ENCODE measurements around the gene POLA2. TPM values are rescaled to one million over a fixed set of nuclear protein-coding genes. Genes with fewer than 3 reads are reported as not detected.
"Not testable (repeated sequence)": the region's sequence is repeated elsewhere in the genome, so short reads cannot be mapped to it uniquely, and the experiment has no call there.

Gene POLA2
- polyA plus RNA-seq, 4 donors, result 22.0 to 34.0 (median 30.9) TPM

DNA sequence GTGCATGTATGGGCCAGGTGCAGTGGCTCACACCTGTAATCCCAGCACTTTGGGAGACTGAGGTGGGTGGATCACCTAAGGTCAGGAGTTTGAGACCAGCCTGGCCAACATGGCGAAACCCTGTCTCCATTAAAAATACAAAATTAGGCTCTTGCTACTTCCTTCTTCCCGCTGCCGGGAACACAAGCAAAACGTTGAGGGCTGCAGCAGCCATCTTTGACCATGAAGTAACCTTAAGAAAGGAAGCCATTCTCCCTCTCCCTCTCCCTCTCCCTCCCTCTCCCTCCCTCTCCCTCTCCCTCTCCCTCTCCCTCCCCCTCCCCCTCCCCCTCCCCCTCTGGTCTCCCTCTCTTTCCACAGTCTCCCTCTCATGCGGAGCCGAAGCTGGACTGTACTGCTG lies 23.5 kb upstream of the POLA2 start:
- not testable (repeated sequence) for DNase-seq (ENCODE audit: low read depth in 4 of 4, low spot score in 2 of 4)

DNA sequence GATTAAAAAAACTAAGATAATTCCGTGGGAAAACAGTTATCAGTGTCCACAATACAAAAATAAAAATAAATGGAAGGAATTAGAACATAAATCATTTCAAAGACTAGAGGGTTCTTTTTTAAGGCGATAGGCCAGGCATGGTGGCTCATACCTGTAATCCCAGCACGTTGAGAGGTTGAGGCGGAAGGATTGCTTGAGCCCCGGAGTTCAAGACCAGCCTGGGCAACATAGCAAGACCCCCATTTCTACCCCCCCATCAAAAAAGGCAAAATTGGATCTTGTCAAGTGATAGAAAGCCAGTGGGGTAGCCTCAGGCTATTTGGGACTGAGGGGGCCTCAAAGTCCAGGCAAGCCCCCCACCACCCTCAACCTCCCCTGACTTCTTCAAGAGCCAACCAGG lies 20.6 kb upstream of the POLA2 start:
- DNase-seq (ENCODE audit: low read depth in 4 of 4, low spot score in 2 of 4), result no peak

DNA sequence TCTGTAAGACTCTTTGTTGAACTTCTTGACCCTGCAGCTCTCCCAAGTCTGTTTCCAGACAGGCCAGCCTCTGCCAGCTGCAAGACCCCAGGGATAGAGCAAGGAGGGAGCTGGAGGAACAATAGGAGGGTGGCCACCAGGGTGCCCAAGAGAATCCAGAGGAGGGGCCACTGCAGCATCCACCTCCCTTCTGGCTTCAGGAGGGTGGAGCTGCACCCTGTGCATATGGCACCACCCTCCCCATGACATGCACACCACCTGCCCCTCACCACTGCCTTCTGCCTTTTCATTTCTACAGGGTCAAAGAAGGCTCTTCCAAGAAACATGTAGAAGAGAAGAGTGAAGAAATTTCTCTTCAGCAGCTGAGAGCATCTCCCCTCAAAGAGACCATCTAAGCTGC lies 20.1 kb upstream of the POLA2 start:
- no peak for DNase-seq (ENCODE audit: low read depth in 4 of 4, low spot score in 2 of 4)

DNA sequence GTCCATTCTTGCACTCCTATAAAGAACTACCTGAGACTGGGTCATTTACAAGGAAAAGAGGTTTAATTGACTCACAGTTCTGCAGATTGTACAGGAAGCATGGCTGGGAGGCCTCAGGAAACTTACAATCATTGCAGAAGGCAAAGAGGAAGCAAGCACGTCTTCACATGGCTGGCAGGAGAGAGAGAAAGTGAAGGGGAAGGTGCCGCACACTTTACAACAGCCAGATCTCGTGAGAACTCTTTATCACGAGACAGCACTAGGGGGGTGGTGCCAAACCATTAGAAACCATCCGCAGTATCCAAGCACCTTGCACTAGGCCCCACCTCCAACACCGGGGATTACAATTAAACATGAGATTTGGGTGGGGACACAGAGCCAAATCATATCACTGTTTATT lies 19.4 kb upstream of the POLA2 start:
- no peak for DNase-seq (ENCODE audit: low read depth in 4 of 4, low spot score in 2 of 4)

DNA sequence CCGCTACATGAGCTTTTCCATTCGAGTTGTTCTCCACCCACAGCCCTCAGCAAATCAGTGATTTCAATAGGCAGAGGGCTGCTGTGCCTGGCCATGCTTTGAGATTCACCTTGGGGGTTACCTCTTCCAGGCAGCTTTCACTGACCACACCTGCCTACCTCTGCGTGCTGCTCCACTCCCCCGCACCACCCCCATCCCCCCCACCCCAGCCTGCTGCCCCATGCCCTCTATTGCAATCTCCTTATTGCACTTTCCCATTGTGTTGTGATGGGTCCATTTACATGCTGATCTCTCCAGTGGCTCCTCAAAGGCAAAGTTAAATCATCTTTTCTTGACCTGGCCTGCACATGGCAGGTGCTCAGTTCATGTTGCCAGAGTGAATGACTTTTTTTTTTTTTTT lies 18.0 kb upstream of the POLA2 start:
- no peak for DNase-seq (ENCODE audit: low read depth in 4 of 4, low spot score in 2 of 4)

DNA sequence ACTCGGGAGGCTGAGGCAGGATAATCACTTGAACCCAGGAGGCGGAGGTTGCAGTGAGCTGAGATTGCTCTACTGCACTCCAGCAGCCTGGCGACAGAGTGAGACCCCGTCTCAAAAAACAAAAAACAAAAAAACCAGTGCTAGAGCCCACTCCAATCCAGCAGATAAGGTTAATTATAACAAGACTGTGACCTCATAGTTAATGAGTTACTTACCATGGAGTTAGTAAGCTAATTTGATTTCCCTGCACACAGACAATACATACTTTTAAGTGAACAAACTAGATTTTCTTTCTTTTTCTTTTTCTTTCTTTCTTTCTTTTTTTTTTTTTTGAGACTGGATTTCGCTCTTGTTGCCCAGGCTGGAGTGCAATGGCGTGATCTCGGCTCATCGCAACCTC lies 16.7 kb upstream of the POLA2 start:
- not testable (repeated sequence) for DNase-seq (ENCODE audit: low read depth in 4 of 4, low spot score in 2 of 4)

DNA sequence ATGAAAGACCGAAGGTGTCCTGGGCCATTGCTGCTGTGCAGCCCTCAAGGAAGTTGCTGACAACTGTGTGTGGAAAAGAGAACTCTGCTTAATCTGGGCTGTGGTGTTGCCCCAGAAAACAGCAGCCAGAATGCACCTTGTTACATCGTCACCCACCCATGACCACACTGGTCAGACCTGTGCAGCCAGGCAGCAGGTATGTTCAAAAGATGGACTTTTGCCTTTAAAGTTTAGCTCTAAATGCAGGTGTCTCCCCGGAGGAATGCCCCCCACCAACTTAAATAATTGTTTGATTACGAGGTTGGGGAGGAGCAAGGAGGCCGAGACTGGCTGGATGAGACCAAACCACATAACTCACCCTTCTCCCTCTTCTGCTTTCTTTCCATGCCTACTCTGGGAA lies 15.3 kb upstream of the POLA2 start:
- peak in 1 of 4 donors; percentile 18 for DNase-seq (ENCODE audit: low read depth in 4 of 4, low spot score in 2 of 4)

DNA sequence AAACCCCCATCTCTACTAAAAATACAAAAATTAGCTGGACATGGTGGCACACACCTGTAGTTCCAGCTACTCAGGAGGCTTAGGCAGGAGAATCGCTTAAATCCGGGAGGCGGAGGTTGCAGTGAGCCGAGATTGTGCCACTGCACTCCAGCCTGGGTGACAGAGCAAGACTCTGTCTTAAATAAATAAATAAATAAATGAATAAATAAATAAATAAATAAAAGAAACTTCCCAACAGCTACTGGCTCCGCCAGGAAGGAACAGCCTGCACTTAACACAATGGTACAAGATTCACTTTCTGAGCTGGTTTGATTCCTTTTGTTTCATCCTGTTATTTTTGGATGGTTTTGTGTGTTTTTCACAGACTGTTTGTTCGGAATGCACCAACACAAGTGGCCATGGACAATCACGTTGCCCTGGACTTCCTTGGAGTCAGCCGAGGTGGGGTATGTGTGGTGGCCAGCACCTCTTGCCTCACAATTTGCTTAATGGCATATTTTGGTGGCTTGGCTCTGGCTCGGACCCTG lies 13.5 kb upstream of the POLA2 start:
- not testable (repeated sequence) for DNase-seq (ENCODE audit: low read depth in 4 of 4, low spot score in 2 of 4)

DNA sequence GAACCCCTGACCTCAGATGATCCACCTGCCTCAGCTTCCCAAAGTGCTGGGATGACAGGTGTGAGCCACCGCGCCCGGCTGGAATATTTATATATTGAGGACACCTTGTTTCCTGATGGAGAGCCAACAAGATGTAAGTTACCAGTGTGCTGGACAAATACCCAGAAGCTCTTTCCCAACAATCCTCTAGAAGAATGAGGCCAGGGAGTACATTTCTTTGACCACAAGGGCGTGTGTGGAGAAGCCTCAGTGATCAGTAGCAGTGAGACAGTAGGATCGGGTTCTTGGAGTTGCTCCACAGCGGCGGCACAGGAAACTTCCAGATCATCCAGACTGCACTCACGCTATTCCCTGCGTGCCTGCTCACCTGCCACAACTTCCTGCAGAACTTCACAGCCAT lies 10.3 kb upstream of the POLA2 start:
- no peak for DNase-seq (ENCODE audit: low read depth in 4 of 4, low spot score in 2 of 4)

DNA sequence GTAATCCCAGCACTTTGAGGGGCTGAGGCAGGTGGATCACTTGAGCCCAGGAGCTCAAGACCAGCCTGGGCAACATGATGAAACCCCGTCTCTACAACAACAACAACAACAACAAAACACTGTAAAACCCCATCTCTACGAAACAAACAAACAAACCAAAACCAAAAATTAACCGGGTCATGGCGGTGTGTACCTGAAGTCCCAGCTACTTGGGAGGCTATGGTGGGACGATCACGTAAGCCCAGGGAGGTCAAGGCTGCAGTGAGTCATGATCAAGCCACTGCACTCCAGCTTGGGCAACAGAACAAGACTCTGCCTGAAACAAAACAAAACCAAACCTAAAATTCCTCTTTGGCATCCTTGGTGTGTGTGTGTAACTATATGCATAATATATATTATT lies 7.0 kb upstream of the POLA2 start:
- DNase-seq (ENCODE audit: low read depth in 4 of 4, low spot score in 2 of 4), result no peak

DNA sequence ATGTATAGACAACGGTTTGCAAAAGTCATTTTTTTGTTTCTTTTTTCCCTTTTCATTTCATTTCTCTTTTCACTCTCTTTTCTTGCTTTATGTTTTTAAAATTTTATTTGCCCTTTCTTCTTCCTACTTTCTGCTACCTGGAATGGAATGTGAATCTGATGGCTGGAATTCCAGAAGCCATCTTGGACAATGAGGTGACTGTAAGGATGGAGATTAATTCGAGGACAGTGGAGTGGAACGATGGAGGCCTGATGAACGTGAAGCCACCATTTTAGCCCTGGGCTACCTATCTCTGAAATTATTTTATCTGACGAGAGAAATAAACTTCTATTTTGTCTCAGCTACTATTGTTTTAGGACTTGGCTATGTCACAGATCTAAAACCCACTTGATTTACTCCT lies 2.8 kb upstream of the POLA2 start:
- no peak for DNase-seq (ENCODE audit: low read depth in 4 of 4, low spot score in 2 of 4)

DNA sequence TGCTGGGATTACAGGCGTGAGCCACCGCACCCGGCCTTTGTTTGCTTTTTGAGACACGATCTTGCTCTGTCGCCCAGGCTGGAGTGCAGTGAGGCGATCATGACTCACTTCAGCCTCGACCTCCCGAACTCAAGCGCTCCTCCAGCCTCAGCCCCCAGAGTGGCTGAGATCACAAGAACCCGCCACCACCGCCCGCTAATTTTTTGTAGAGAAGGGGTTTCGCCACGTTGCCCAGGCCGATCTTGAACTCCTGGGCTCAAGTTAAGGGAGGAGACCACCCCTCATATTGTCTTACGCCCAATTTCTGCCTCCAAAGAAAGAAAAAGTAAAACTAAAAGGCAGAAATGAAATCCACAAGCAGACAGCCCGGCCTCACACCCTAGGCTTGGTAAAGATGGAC lies 1.5 kb upstream of the POLA2 start:
- DNase-seq (ENCODE audit: low read depth in 4 of 4, low spot score in 2 of 4), result no peak

DNA sequence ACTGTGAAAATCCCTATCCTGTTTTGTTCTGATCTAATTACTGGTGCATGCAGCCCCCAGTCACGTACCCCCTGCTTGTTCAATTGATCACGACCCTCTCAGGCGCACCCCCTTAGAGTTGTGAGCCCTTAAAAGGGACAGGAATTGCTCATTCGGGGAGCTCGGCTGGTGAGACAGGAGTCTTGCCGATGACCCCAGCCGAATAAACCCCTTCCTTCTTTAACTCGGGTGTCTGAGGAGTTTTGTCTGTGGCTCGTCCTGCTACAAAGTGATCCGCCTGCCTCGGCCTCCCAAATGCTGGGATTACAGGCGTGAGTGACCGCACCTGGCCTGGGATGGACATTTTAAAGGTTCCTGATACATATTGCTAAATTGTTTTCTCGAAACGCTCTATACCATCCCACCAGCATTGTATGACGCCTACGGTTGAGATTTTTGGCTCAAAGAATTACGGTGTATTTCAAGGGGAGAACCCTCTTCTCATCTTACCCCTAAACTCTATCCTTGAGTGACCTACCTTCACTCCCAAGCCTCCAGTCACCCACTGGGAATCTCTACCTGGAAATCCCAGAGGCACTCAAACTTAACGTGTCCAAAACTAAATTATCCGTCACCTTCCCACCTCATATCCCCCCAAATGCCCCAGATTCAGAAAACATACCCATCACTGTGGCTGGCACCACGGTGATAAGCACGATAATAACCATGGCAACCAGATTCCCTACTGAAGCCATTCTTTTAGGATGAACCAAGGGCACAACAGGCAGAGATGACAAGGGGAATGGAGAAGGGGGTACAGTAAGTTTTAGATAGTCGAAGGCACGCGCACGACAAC lies 789 bp upstream of the POLA2 start:
- no peak for DNase-seq (ENCODE audit: low read depth in 4 of 4, low spot score in 2 of 4)

DNA sequence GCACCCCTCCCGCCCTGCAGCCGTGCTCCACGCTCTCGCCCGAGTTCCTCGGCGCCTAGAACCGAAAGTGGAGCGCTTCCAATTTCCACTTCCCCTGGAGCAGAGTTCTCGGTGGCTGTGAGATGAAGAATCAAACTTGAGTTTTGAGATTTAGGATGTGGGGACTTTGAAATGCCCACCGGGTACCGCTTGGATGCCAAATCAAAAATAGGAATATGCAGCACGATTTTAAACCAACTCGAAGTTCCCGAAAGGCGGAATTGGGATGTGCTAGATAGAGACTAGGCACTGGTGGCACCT lies 569 bp downstream of the POLA2 start:
- DNase-seq (ENCODE audit: low read depth in 4 of 4, low spot score in 2 of 4), result no peak

DNA sequence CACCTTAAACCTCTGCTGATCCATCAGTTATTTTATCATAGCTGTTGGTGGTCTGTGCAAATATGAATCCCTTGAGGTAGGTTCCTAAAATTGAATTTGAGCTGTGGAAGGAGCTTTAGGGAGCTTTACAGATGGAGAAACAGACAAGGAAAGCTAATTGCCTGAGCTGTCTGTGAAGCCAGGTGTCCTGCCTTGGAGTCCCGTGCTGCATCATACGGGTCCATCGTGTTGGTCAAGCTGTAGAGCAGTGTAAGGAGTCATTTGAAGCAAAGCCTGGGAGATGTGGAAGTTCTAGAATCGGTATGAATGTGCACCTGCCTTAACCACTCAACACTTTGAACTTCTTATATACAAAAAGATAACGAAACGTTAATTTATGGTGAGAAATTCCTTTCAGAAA lies 1.0 kb downstream of the POLA2 start:
- no peak for DNase-seq (ENCODE audit: low read depth in 4 of 4, low spot score in 2 of 4)

DNA sequence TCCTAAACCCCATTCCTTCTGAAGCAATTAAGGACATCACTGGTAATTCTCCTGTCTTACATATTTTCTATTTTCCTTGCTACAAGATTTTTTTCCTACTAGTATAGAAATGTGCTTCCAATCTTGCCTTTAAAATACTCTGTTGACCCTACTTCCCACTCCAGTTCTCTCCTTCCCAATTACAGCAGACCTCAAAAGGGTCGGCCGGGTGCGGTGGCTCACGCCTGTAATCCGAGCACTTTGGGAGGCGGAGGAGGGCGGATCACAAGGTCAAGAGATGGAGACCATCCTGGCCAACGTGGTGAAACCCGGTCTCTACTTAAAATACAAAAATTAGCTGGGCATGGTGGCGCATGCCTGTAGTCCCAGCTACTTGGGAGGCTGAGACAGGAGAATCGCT lies 3.0 kb downstream of the POLA2 start:
- DNase-seq (ENCODE audit: low read depth in 4 of 4, low spot score in 2 of 4), result not testable (repeated sequence)

DNA sequence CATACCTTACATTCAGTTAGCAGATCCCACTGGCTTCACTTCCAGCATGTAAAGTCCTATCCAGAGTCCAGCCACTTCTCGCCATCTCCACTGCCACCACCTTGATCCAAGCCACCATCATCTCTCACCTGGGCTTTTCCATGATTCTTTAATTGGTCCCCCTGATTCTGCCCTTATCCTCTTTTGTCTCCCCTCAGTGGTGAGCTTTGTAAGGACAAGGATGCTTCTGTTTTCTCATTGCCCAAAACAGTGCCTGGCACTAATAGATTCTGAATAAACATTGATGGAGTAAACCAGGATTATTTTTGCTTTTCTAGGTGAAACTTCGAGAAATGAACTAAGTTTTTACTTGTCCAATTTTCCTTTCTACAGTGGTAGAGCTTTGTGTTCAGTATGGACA lies 4.4 kb downstream of the POLA2 start:
- DNase-seq (ENCODE audit: low read depth in 4 of 4, low spot score in 2 of 4), result no peak

DNA sequence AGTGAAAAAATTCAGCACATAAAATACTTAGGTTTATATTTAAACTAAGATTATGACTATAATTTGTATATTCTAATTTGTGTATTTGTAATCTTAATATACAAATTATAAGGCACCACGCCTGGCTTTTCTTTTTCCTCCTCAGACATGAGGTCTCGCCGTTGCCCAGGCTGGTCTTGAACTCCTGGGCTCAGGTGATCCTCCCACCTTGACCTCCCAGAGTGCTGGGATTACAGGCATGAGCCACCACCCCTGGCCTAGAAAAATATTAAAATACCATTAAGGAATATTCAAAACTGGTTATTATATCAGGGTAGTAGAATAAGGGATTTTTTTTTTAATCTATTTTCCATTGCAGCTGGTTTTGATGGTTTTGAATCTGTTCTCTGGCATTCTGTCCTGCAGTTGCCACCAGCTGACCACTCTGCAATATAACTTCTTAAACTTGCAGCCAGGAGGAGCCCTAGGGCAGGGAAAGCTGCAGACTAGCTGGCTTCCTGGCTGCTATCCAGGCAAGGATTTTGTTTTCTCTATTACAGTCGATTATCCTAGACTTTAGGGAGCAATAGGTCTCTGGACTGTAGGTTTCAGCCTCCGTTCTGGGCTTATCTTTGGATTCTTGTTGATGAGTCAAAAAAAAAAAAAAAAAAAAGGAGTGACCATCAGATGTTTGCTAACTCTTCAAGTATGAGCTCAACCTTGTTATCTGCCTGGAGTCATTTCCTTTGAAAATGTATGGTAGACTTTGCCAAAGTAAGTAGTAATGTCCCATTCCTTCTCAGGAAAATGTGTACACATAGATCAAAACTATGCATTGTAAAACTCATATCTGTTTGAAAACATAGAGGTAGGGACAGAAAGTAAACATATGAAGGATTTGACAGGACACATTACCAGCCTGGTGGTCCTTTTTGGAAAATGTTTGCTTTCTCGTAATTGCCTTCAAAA lies 13.2 kb downstream of the POLA2 start:
- peak in 1 of 4 donors; percentile 82 for DNase-seq (ENCODE audit: low read depth in 4 of 4, low spot score in 2 of 4)

DNA sequence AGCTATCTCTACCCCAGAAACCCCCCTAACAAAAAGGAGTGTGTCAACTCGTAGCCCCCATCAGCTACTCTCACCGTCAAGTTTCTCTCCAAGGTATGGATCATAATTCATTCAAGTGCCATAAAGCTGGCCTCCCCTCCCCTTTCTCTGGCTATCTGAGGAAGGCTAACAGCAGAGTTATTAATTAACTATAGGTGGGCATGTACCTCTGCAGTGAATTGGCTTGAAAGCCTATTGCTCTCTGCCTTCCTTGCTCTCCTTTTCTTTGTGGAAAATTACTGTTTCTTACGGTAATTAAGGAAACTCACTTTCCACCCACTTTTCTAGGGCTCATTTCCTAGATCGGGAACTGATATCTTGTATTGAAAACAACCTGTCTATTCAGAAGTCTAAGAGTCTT lies 14.1 kb downstream of the POLA2 start:
- DNase-seq (ENCODE audit: low read depth in 4 of 4, low spot score in 2 of 4), result no peak

DNA sequence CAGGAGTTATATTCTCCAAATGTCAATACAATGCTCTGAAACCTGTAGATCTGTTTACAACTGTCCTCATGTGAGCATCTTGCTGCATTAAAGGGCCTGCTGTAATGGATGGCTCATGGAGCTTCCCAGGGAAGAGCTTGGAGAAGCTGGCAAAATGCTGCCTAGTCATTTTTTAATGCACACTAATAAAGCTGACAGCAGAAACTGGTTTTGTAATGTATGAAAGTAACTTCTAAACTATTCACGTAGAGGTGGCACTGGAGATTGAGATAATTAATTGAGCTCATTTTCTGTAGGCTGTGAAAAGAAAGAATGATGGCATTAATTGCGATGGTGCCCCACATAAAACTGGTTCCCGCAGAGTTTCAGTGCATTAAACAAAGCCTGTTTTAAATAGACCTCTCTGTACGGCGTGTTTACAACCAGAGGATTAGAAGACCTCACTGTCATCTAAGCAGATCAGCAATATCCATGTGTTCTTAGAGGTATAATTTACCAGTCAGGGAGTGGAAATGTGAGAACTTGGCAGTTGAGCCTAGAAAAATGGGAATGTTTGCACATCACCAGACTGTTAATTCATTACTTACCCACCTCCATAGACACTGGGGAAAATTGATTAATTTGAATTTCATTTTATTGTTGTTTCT lies 16.0 kb downstream of the POLA2 start:
- DNase-seq (ENCODE audit: low read depth in 4 of 4, low spot score in 2 of 4), result no peak

DNA sequence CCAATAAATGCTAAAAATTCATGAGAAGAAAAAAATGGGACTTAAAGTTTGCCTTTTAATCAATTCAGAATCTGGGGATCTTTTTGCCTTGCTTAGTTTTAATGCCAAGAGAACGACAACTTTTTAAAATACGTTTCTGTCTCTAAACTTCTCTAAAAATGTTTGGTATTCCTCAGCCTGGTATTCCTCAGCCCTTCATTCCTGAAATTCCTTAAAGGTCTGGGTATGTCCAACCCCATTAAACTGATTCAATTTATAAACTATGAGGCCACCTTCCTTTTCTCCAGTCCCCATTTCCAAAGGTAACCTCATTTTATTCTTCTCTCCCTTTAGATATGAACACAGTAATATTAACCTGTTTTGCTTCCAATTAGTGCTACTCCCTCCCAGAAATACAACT lies 16.6 kb downstream of the POLA2 start:
- no peak for DNase-seq (ENCODE audit: low read depth in 4 of 4, low spot score in 2 of 4)

All from left renal cortex interstitium (tissue), 4 donors.